UCSD-AML1 (cell line): ENCODE measurements around the gene EVI5L.

Experiments
- DNase-seq: peaks from one replicate; lab custom pipeline; 2025; ENCODE audit not compliant: unreplicated experiment; lab: John Stamatoyannopoulos, UW

Gene EVI5L

GRCh38 chr19:7859831-7860713, 30.1 kb downstream of the EVI5L start:
- no peak for DNase-seq

- no peak for DNase-seq
Observed at GRCh38 chr19:7860714-7861618, 30.9 kb downstream of the EVI5L start.

- DNase-seq: no peak
Observed at GRCh38 chr19:7861619-7862412, 31.8 kb downstream of the EVI5L start.

GRCh38 chr19:7862413-7862951, 32.5 kb downstream of the EVI5L start:
- no peak for DNase-seq

GRCh38 chr19:7863157-7863970, 33.3 kb downstream of the EVI5L start:
- DNase-seq: no peak

- DNase-seq: no peak
Observed at GRCh38 chr19:7863971-7864689, 34.1 kb downstream of the EVI5L start.

GRCh38 chr19:7864690-7865074, 34.7 kb downstream of the EVI5L start:
- no peak for DNase-seq

GRCh38 chr19:7865262-7865911, 35.4 kb downstream of the EVI5L start:
- no peak for DNase-seq

GRCh38 chr19:7866399-7867091, 36.5 kb downstream of the EVI5L start:
- no peak for DNase-seq

GRCh38 chr19:7867092-7867844, 37.2 kb downstream of the EVI5L start:
- DNase-seq: no peak

- DNase-seq: no peak
Observed at GRCh38 chr19:7868326-7868670, 38.3 kb downstream of the EVI5L start.

GRCh38 chr19:7868671-7869452, 38.8 kb downstream of the EVI5L start:
- DNase-seq: peak; percentile 89

GRCh38 chr19:7869453-7869909, 39.5 kb downstream of the EVI5L start:
- DNase-seq: peak; percentile 84

GRCh38 chr19:7869910-7870511, 40.0 kb downstream of the EVI5L start:
- DNase-seq: peak; percentile 91

GRCh38 chr19:7870571-7871436, 40.8 kb downstream of the EVI5L start:
- peak; percentile 92 for DNase-seq
